Stimulated activated CD8-positive, alpha-beta memory T cell treated with anti-CD3 and anti-CD28 coated beads, Interleukin-2, amount 100 ng/mL, for 1 hour (primary cell): ENCODE results near the gene SELENOI.

Experiments used
- DNase-seq, 2 donors: peaks; one replicate each; pipeline ENCODE4 v3.0.0-alpha.2; 2020; ENCODE audit warnings: low read depth in 2 of 2

Gene SELENOI

GRCh38 chr2:26411419-26411818 is 65.5 kb downstream of the SELENOI start:
- DNase-seq = no peak

- no peak for DNase-seq
These were observed 66.2 kb downstream of the SELENOI start for GRCh38 chr2:26412091-26412673.

DNA sequence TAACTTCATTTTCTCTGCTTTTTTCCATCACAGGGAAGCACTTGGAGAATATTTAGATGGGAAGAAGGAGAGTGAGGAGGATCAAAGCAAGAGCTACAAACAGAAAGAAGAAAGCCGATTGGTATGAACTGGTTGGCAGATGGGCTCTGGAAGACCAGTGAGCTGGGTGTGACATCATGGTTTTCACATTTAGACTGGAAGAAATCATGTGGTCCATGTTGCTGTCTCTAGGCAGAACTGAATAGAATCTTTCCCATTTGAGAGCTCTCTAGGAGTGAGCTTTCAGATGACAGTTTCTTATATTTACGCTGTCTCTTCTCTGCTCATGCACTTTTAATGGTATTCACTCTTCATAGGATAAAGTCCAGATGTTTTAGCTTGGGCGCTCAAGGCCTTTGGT is 68.4 kb downstream of the SELENOI start:
- DNase-seq = no peak

- DNase-seq = no peak
These were observed 76.0 kb downstream of the SELENOI start for GRCh38 chr2:26421961-26422360.

DNA sequence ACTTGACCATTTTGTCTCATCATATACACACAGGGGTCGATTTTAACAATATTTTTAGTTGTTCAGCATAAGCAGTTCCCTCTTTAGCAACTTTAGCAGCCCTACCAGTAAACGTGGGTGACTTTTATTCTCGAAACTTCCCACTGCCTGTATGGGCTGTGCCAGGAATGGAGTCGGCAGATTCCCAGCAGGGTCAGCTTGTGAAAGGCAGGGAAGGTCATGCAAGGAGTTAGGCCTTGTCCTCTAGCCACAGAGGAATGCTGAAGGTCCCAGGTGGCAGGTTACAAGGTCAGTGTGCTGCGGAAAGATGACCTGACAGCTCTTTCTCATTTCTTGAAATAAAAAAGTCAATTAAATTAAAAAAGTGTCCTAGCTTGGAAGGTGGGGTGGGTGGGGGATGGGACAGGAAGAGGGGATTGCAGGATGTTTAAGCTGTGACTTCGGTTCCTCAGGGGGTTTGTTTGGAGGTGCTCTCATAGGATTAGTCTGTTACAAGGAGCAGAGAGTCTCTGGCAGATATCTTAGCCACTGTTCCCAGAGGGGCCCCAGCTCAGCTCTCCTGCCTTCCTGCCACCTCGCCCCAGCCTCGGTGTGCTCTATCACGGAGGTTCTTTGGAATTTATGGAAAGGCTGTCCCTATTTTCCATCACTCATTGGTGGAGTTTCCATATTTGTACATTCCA is 77.1 kb downstream of the SELENOI start:
- DNase-seq = no peak

DNA sequence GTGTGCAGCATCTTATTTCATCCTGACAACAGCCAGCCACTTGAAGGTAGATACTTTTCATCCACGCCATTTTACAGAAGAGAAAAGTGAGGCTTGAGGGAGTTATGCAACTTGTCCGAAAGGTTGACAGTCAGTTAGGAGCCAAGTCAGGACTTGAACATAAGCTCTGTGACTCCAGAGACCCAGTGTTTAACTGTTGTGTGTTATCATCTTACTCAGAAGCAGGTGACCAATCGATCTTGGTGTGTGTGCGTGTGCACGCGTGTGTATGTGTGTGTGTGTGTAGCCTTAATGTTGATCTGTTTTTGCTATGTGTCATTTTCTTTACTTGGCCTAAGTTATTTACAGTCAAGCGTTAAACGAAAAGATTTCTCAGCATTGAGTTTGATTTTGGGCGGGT is 77.8 kb downstream of the SELENOI start:
- no peak for DNase-seq

GRCh38 chr2:26424221-26424620 is 78.3 kb downstream of the SELENOI start:
- no peak for DNase-seq

- DNase-seq = no peak
These were observed 82.9 kb downstream of the SELENOI start for GRCh38 chr2:26428846-26429245.

DNA sequence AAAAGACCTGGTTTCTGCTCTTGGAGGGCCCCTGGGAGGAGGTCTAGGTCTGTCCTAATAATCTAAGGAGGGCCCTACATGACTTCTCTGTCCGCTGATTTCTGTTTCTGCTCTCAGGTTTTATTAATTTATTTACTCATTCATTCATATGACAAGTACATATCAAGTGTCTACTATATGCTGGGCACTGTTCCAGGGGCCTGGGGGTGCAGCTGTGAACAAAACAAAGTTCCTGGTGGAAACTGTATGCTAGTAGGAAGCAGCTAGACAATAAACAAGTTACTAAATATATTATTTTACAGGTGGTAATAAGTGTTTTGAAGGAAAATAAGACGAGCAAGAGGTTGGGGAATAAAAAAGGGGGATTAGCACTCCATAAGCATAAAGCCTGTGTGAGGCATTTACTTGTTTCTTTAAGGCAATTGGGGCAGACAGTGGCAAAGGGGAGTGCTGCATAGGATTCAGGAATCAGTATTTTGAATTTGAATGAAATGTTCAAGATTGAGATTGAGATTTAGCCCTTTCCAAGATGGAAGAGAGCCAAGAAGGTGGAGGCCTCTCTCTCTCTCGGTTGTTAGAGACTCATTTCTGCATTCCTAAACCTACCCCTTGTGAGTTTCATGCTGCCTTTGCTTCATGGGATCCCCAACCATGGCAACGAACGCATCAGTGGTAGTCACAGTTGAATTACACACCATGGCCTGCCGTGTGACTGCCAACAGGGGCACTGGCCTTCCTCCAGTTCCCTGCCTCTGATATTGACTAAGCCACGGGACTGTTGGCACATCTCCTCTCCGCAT is 84.0 kb downstream of the SELENOI start:
- no peak for DNase-seq

- no peak for DNase-seq
These were observed 84.9 kb downstream of the SELENOI start for GRCh38 chr2:26430826-26431225.

DNA sequence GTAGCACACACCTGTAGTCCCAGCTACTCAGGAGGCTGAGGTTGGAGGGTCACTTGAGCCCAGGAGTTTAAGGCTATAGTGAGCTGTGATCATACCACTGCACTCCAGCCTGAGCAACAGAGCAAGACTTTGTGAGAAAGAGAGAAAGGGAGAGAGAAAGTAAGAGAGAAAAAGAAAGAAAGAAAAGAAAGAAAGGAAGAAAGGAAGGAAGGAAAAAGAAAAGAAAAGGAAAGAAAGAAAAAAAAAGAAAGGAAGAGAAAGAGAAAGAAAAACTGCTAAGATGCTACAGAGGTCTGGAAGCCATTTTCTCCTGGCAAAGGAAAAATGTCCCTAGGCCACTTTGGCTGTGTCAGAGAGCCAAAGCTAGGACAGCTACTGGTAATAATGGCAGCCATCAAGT is 86.4 kb downstream of the SELENOI start:
- no peak for DNase-seq

GRCh38 chr2:26432859-26433258 is 86.9 kb downstream of the SELENOI start:
- no peak for DNase-seq

- no peak for DNase-seq
These were observed 89.2 kb downstream of the SELENOI start for GRCh38 chr2:26435106-26435505.

DNA sequence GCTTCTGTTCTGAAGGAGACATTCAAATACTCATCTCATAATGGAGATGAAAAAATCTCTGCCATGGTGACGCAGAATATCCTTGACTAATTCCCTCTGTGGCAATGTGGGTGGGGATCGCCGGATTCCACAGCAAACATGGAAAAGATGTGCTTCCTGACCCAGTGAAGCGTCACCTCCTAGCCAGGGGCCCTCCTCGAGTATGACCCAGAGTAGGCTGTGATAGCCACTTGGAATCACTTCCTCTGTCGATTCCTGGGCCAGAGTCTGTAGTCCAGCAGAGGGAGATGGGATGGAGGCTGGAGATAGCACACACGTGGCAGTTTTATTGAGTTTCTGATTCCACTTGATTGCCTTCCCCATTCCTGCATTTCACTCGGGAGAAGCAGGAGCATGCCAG is 92.6 kb downstream of the SELENOI start:
- DNase-seq = no peak

- no peak for DNase-seq
These were observed 93.0 kb downstream of the SELENOI start for GRCh38 chr2:26438926-26439325.

DNA sequence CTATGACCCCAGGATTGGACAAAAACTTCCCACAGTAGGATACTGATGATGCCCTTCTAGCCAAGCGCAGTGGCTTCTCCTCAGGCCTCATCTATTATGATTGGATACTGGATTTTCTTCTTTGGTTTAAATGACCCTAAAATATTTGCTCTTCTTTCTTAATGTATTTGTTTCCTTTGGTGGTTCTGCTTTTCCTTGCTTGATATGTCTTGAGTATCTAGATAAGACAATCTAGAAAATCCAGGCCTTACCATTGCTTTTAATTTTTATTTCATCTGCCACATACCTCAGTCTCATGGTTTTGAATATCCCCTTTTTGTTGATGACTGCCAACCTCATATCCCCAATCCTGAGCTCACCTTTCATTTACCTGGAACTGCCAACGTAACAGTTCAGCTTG is 96.4 kb downstream of the SELENOI start:
- no peak for DNase-seq

DNA sequence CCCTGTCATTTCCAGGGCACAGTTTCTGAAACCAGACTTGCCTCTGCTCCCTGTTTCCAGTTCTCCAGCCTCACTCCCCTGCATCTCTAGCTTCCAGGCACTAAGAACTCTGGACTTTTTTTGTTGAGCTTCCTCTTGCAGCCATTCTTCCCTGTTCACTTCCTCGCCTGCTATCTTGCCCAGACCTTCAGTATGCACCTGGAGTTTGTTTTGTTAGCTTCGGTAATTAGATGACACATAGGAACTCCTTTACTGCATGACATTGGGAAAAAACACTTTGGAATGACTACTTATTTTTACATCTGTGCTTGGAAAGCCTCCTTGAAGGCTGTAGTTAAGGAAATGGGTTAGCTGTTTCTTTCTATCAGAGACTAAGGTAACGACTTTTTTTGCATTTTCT is 96.8 kb downstream of the SELENOI start:
- DNase-seq = no peak

- no peak for DNase-seq
These were observed 98.3 kb downstream of the SELENOI start for GRCh38 chr2:26444236-26444635.
